ENCODE measurements around the gene PDCD4. TPM values are rescaled to one million over a fixed set of nuclear protein-coding genes. Genes with fewer than 3 reads are reported as not detected.

PDCD4 gene
- total and polyA plus RNA-seq, 2 donors (not counting 3 experiments of a cell fraction or from before 2014, with no cell fraction given), result 14.4 to 47.9 TPM

- Histone ChIP-seq H3K4me1 (ENCODE audit: control insufficient read depth, extremely low read depth, insufficient read depth, low read length) (no peaks in the 10 kb centered on the region), H3K36me3 (ENCODE audit: control insufficient read depth in 2 of 2, extremely low read depth in 1 of 2, insufficient read depth in 2 of 2, low read length in 2 of 2) (no peaks in the 10 kb centered on the region), H3K9ac (replicated peaks; ENCODE audit: extremely low read depth, insufficient read depth, low read length) (no peak overlapping the region), H2AFZ (ENCODE audit: low read depth, low read length) (no peak overlapping the region), H3K27ac (ENCODE audit: insufficient read depth, low read depth, low read length) (no peak overlapping the region), H3K9me1 (replicated peaks; ENCODE audit: control insufficient read depth, extremely low read depth, insufficient read depth, low read length) (no peaks in the 10 kb centered on the region), H3K79me2 (ENCODE audit: control insufficient read depth, insufficient read depth, low read length) (no peaks in the 10 kb centered on the region), H3K27me3 (ENCODE audit: control insufficient read depth in 2 of 2, insufficient read depth in 2 of 2, low read length in 2 of 2) (peaks cover 2 to 6% of the 10 kb centered on the region in 2 experiments), H3K4me3 (replicated peaks in 1 of 3; ENCODE audit: insufficient read depth in 1 of 3, low read depth in 1 of 3, low read length in 3 of 3) (no peak overlapping the region), H4K20me1 (replicated peaks; ENCODE audit: control insufficient read depth, extremely low read depth, insufficient read depth, low read length) (no peaks in the 10 kb centered on the region), H3K4me2 (ENCODE audit: insufficient read depth, low read length) (no peak overlapping the region), H3K9me3 (replicated peaks; ENCODE audit: control insufficient read depth, insufficient read depth, low read length) (no peaks in the 10 kb centered on the region)
- no TSS peak for BruUV-seq (replicated peaks)
- FAIRE-seq, result no peak
- POLR2A ChIA-PET, result no interaction called here
- CTCF ChIA-PET, result interaction anchor here (1.0 kb wide), 1 partner anchor 104 kb away, joined by 3 read pairs; no protein-coding TSS in a partner anchor
- no peak for DNase-seq (ENCODE audit: low read depth, low spot score)
- intact Hi-C loops (cut with micrococcal nuclease), result no loop called here
- dilution Hi-C loops (cut with MboI; ENCODE audit: extremely low pct_ligation_motif_present, low sequenced_read_pairs), result no loop called here
- TF ChIP-seq JUN (IDR thresholded peaks at IDR 0.05; ENCODE audit: borderline replicate concordance, insufficient read depth, insufficient read length, low read depth) (no peak), GATA2 (IDR thresholded peaks at IDR 0.05; ENCODE audit: insufficient read depth, insufficient read length, low read depth, low read length) (no peak), EZH2 (IDR thresholded peaks at IDR 0.05; ENCODE audit: borderline replicate concordance, low read depth, low read length, severe bottlenecking) (no peak), FOS (IDR thresholded peaks at IDR 0.05; ENCODE audit: borderline replicate concordance, insufficient read depth, low read length) (no peak), MYC (IDR thresholded peaks at IDR 0.05; ENCODE audit: low read depth, low read length) (no peak), POLR2A (IDR thresholded peaks at IDR 0.05; ENCODE audit: low read depth, low read length) (no peak), MAX (IDR thresholded peaks at IDR 0.05; ENCODE audit: insufficient read depth, insufficient read length) (no peak), POLR2AphosphoS5 (IDR thresholded peaks at IDR 0.05; ENCODE audit: insufficient read depth, low read depth, low read length) (no peak)
Measured at GRCh38 chr10:110850099-110850498, 21.6 kb upstream of the PDCD4 start.

Measured in endothelial cell of umbilical vein (primary cell).